Endothelial cell of umbilical vein (primary cell): Measurements from ENCODE around the gene LSM6. TPM values are rescaled to one million over a fixed set of nuclear protein-coding genes. Genes with fewer than 3 reads are reported as not detected.

Experiments
- BruUV-seq: library from RNA; stranded (reverse); fragments of 400-500 nt; replicated peaks from 2 replicates; lab custom pipeline; 2021; lab: Mats Ljungman, UMichigan
- CTCF ChIA-PET: fragments of 300-600, 350-600 bp; sonication (Branson Sonifier 250); formaldehyde crosslinking; loops from one replicate; lab custom pipeline; 2021; ENCODE audit warnings: antibody characterized with exemption, inconsistent platforms; lab: Charles Lee
- POLR2A ChIA-PET: fragments of 300-600, 350-600 bp; sonication (Branson Sonifier 250); formaldehyde crosslinking; loops from one replicate; lab custom pipeline; 2021; ENCODE audit warnings: antibody characterized with exemption, inconsistent platforms; lab: Charles Lee
- DNase-seq: peaks from one replicate; pipeline ENCODE4 v3.0.0-alpha.2; 2011; ENCODE audit warnings: low read depth, low spot score
- FAIRE-seq: peaks from 2 replicates; lab custom pipeline; 2011; peaks lifted over from hg19 to GRCh38; lab: Jason Lieb, UNC
- H2AFZ ChIP-seq: 2 replicates; pipeline ENCODE4 v1.6.0; 2012; ENCODE audit warnings: low read depth, low read length, control low read depth, inconsistent platforms
- H3K27ac ChIP-seq: 2 replicates; pipeline ENCODE4 v1.5.1; 2011; ENCODE audit warnings: low read depth, mild to moderate bottlenecking, control low read depth, low read length, moderate library complexity; ENCODE audit not compliant: insufficient read depth
- H3K27me3 ChIP-seq, 2 experiments: 2 replicates each; pipeline versions ENCODE4 v1.6.0 to v1.6.1; 2011; ENCODE audit warnings: low read length in 2 of 2, mixed read lengths in 1 of 2; ENCODE audit not compliant: control insufficient read depth in 2 of 2, insufficient read depth in 2 of 2
- H3K36me3 ChIP-seq, 2 experiments: 2 replicates in 1 of 2; 3 replicates in 1 of 2; pipeline ENCODE4 v1.5.1; 2011; ENCODE audit warnings: low read length in 2 of 2, mild to moderate bottlenecking in 1 of 2, moderate library complexity in 1 of 2; ENCODE audit not compliant: control insufficient read depth in 2 of 2, insufficient read depth in 2 of 2; ENCODE audit errors: extremely low read depth in 1 of 2
- H3K4me1 ChIP-seq: 3 replicates; pipeline ENCODE4 v1.5.1; 2011; ENCODE audit warnings: mild to moderate bottlenecking, low read length; ENCODE audit not compliant: control insufficient read depth, insufficient read depth; ENCODE audit errors: extremely low read depth
- H3K4me2 ChIP-seq: 2 replicates; pipeline ENCODE4 v1.6.1; 2011; ENCODE audit warnings: low read length, control low read depth, mixed read lengths; ENCODE audit not compliant: insufficient read depth
- H3K4me3 ChIP-seq, 3 experiments: fragments of 200-600 bp in 1 of 3; sonication (generic), shearing (Covaris generic) in 1 of 3; replicated peaks in 1 of 3; 2 replicates each; pipeline ENCODE4 v1.5.1; 2011 to 2016; ENCODE audit warnings: control low read depth in 3 of 3, low read length in 3 of 3, mild to moderate bottlenecking in 2 of 3, inconsistent platforms in 1 of 3, low read depth in 1 of 3, moderate library complexity in 1 of 3; ENCODE audit not compliant: insufficient read depth in 1 of 3
- H3K79me2 ChIP-seq: 2 replicates; pipeline ENCODE4 v1.6.0; 2012; ENCODE audit warnings: low read length, inconsistent platforms; ENCODE audit not compliant: control insufficient read depth, insufficient read depth
- H3K9ac ChIP-seq: replicated peaks from 2 replicates; pipeline ENCODE3; 2011; ENCODE audit warnings: low read length, control low read depth; ENCODE audit not compliant: insufficient read depth; ENCODE audit errors: extremely low read depth
- H3K9me1 ChIP-seq: replicated peaks from 3 replicates; pipeline ENCODE4 v1.6.0; 2011; ENCODE audit warnings: mild to moderate bottlenecking, low read length; ENCODE audit not compliant: control insufficient read depth, insufficient read depth; ENCODE audit errors: extremely low read depth
- H3K9me3 ChIP-seq: replicated peaks from 2 replicates; pipeline ENCODE4 v1.5.1; 2012; ENCODE audit warnings: low read length, inconsistent platforms; ENCODE audit not compliant: control insufficient read depth, insufficient read depth
- H4K20me1 ChIP-seq: replicated peaks from 2 replicates; pipeline ENCODE3; 2011; ENCODE audit warnings: mild to moderate bottlenecking, low read length; ENCODE audit not compliant: control insufficient read depth, insufficient read depth; ENCODE audit errors: extremely low read depth
- CTCF ChIP-seq, 2 donors: IDR thresholded peaks; 1 replicate in 1 of 2; 2 replicates in 1 of 2; pipeline ENCODE4 v1.5.1; 2011; ENCODE audit warnings: low read length in 2 of 2, mild to moderate bottlenecking in 2 of 2, moderate library complexity in 2 of 2, control low read depth in 1 of 2, inconsistent platforms in 1 of 2, low read depth in 1 of 2; ENCODE audit not compliant: insufficient read depth in 1 of 2; ENCODE audit errors: extremely low read depth in 1 of 2
- EZH2 ChIP-seq: IDR thresholded peaks from 2 replicates; pipeline ENCODE4 v1.6.1; 2012; ENCODE audit warnings: borderline replicate concordance, low read depth, mild to moderate bottlenecking, moderate library complexity, low read length, inconsistent platforms; ENCODE audit not compliant: severe bottlenecking
- FOS ChIP-seq: IDR thresholded peaks from 2 replicates; pipeline ENCODE4 v1.6.1; 2011; ENCODE audit warnings: mild to moderate bottlenecking, low read length, moderate library complexity, borderline replicate concordance; ENCODE audit not compliant: insufficient read depth
- GATA2 ChIP-seq: IDR thresholded peaks from 2 replicates; pipeline ENCODE4 v1.7.0; 2011; ENCODE audit warnings: low read depth, mild to moderate bottlenecking, moderate library complexity, mixed read lengths, low read length; ENCODE audit not compliant: insufficient read length, insufficient read depth
- JUN ChIP-seq: IDR thresholded peaks from 2 replicates; pipeline ENCODE4 v1.6.1; 2011; ENCODE audit warnings: borderline replicate concordance, low read depth; ENCODE audit not compliant: insufficient read length, insufficient read depth
- MYC ChIP-seq: IDR thresholded peaks from one replicate; pipeline ENCODE4 v1.6.1; 2011; ENCODE audit warnings: mild to moderate bottlenecking, low read depth, low read length
- dilution Hi-C: fragments of 300-500 bp; cut with MboI; formaldehyde crosslinking; loops from one replicate; pipeline ENCODE4 v1.15.0; 2019; ENCODE audit warnings: low sequenced_read_pairs; ENCODE audit not compliant: extremely low pct_ligation_motif_present
- intact Hi-C: fragments of 100-400 bp; cut with micrococcal nuclease; formaldehyde crosslinking; loops from one replicate; pipeline ENCODE4 v1.10.0; 2022
- polyA plus RNA-seq, 4 experiments: library from polyadenylated mRNA; depleted of rRNA in 3 of 4; stranded (reverse) in 3 of 4; unstranded in 1 of 4; fragments of >200 nt; gene quantifications; 2 replicates each; pipeline versions ENCODE4 v1.2.1 to v1.2.3, GENCODE V29; 2011 to 2012; ENCODE audit warnings: missing spikeins in 1 of 4
- total RNA-seq: library from RNA; stranded (reverse); gene quantifications from 2 replicates; pipeline ENCODE4 v1.2.3, GENCODE V29; 2021
- TF ChIP-seq, protein P1 (sequence below): IDR thresholded peaks from 2 replicates; pipeline ENCODE4 v1.6.1; 2011; ENCODE audit not compliant: insufficient read depth, insufficient read length

Gene LSM6
- total and polyA plus RNA-seq, 2 donors (not counting 3 experiments of a cell fraction or from before 2014, with no cell fraction given), result 20.3 to 43.1 TPM

DNA sequence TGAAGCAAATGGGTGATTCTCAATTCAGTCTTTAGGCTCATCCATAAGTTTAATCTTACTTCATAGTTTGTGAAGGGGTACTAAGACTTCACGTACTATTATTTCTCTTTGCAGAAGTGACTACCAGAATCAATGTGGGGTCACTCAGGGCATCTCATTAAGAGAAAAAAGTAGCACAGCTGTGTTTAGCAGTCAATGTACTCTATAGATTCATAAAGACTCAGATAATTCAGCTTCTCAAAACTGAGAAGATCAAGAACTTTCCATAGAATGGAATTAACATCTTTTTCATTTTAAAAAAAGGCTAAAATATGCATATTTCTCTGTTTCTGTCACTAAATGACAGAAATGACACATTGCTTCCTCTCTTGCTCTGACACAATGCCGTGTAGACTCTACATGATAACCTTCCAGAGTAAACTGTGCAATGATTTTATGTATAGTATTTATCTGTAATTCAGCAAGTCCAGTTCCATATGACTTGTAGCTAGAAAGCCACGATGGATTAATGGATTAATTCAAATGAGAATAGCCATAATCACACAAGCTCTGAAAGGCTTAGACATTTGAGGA is 20.3 kb upstream of the LSM6 start:
- FAIRE-seq (no peak), DNase-seq (no peak)
- H3K9me3 ChIP-seq, result no peaks in the 10 kb centered on the region
- no peak overlapping the region for H3K9ac ChIP-seq
- no peaks in the 10 kb centered on the region for H3K36me3 ChIP-seq
- no peak overlapping the region for H2AFZ ChIP-seq
- H3K4me3 ChIP-seq, result no peak overlapping the region
- H3K27ac ChIP-seq, result no peak overlapping the region
- no peaks in the 10 kb centered on the region for H3K79me2 ChIP-seq
- TF ChIP-seq JUN (no peak), CTCF (IDR thresholded peaks at IDR 0.05; ENCODE audit: extremely low read depth in 1 of 2, insufficient read depth in 1 of 2, low read depth in 1 of 2, low read length in 2 of 2) (no peak), MYC (no peak), GATA2 (no peak), EZH2 (no peak), FOS (no peak)
- TF ChIP-seq, protein P1, sequence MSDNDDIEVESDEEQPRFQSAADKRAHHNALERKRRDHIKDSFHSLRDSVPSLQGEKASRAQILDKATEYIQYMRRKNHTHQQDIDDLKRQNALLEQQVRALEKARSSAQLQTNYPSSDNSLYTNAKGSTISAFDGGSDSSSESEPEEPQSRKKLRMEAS, result no peak
- no peaks in the 10 kb centered on the region for H3K4me1 ChIP-seq
- ChIA-PET POLR2A (no interaction called here), CTCF (interaction anchor here (1.0 kb wide), 1 partner anchor 17 kb away, joined by 3 read pairs; no protein-coding TSS in a partner anchor)
- dilution Hi-C loops (no loop called here), intact Hi-C loops (no loop called here)
- BruUV-seq, result no TSS peak
- peaks cover 2 to 4% of the 10 kb centered on the region in 2 experiments for H3K27me3 ChIP-seq
- no peak overlapping the region for H3K4me2 ChIP-seq
- H3K9me1 ChIP-seq, result no peaks in the 10 kb centered on the region
- H4K20me1 ChIP-seq, result no peaks in the 10 kb centered on the region
